NCI-H526 (cell line): ENCODE data around the gene MED12L.

Source experiments
- DNase-seq, 2 experiments: peaks; one replicate each; lab custom pipeline; 2025; lab: John Stamatoyannopoulos, UW

MED12L gene

DNA sequence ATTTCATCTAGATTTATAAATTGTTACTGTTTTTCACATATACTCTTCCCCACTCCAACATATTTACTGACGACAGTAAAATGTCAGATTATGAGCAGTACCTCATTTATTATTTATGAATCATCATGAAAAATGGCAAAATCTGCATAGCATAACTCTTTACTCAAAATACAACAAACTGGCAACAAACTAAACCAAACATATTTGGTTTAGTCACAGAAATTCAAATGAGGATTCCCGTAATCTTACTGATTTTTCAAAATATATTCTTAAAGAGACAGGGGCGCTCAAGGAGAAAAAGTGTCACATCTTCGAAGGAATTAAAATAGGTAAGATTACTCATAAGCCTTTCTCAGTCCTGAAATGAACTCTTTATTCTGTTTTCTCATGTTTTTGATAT is 234.2 kb downstream of the MED12L start:
- DNase-seq: no peak

DNA sequence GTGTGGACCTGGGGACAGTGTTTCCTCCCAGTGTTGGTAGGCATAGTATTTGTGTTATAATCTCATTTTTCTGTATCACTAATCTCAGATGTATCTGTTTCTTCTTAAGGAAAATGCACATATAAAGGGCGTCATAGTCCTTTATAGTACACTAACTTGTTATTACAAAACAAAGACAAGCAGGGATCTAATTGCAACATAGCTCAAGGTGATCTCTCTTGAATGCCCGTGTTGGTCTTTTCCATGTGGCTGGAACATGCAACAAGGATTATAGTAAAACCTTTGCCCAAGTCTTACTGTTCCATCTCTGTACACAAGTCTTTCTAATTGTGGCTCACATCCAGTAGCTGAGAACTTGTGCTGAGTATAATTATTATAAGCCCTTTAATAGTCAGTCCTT is 234.7 kb downstream of the MED12L start:
- DNase-seq: no peak

DNA sequence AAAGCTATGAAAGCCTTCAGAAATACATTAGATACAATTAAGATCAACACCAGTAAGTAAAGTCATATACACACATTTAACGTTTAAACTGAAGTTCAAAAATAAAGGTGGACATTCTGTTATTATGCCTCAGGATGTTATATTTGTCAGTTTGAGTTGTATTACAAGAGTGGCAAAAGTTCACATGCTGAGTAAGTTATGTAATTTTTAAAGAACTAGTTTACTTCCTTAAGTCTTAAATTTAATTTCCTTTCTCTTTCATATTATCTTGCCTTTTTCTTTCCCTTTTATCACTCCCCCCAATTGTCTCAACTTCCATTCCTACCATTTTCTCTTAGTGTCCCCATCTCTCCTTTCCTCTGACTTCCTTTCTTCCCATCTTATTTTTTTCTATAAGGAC is 236.1 kb downstream of the MED12L start:
- DNase-seq: no peak

DNA sequence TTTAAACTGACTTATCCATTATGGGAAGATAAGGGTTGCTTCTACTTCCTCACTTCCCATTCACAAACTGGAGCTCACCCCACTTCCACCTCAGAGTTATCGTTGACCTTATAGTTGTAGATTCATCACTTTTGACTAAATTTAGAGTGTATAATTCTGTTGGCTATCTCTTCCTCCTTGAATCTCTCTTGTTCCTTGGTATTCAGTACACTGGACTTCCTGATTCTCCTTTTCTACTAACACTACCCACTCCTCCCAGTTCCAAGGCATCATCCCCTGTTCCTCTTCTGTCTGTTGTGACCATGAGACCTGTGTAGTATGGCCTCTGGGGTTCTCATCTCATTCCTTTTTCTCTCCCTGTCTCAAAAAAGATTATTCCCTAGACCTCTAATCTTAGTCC is 237.0 kb downstream of the MED12L start:
- no peak for DNase-seq

DNA sequence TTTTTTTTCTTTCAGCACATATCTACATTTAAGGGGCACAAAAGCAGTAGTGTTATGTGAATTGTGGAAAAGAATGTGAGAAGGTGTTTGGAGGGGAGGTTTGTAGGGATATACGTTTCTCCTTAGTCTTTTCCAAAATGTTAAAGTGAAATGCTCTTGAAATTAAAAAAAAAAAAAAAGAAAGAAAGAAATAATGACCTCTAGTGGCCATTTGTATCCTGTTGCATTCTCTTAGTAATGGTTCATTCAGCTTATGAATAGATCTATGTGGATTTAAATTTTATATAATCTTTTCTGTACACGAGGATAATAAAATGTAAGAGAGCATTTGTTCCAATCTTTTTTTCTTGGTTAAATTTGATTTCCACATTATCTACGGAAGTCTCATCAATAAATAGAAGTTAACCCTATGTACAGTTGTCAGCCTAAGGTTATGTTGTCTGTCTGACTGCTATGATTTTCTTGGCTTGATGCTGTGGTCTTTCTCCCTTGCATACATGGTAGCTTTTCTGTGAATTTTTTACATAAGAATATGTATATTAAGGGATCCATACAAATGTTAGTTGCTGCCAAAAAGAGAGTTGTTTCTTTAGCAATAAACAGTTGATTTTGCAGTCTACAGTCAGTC is 242.2 kb downstream of the MED12L start:
- DNase-seq: peak in 1 of 2 experiments; percentile 36

DNA sequence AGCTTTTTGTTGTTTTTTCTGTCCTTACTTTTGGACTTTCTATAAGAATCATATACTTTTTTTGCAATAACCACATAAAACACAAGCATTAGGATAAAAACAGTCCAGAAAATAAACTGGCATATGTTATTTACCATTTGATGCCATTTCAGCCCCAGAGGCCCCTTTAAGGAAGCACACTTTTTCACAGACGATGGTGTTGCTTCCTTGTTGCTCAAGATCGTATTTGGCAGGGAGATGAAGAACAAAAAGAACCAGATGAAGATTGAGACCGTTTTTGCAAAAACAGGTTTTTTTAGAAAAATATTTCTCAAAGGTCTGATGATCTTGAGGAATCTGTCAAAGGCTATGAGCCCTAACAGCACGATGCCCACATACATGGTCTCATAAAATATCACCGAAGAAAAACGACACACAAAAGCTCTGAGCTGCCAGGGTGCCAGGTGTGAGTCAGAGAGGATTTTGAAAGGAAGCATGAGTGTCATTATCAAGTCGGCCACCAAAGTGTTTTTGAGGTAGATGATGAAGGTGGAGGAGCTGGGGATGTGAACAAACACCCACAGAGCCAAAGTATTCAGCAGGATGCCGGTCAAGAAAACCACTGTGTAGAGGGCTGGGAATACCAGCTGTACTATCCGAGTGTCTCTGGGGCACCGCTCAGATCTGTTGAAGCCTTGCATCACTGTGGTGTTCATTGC is 243.0 kb downstream of the MED12L start:
- no peak for DNase-seq

DNA sequence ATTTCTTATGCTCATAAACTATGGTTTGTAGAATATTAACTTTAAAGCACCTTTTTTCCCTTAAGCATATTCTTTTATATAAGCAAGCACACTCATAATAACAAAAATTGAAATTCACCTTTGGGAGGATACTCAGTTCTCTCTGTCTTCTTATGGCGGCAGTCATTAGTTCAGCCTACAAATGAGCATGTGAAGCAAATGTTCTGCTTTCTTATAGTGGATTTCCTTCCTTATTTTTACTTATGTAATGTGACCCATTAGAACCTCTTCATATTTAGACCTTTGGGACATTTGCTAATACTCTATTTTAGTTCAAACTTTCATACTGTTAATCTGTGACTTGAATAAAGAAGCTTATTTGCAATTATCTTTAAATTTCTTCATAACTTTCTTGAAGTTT is 243.9 kb downstream of the MED12L start, which contains the start of gene P2RY13:
Gene P2RY13, minus strand, starts transcription at position 187 of the 400 bp plus-strand sequence. Its CDS starts 21 bp downstream, at position 166.
- no peak for DNase-seq

DNA sequence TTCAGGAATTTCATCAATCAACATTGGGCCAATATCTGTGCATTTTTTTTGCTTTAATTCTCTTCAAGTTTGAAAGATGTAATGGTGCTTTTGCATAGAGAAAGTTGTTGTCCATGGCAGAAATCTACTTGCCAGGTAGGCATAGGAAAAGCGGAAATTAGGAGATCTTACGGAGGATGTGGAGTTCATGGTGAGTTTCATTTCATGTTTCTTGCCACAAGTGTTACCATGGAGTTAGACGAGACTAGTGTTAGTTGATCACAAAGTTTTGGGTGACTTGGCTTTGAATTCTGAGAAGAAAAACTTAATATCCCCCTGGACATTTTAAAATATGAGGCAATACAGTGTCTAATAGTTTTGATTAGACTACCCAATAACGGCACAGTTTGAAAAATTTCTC is 244.9 kb downstream of the MED12L start:
- no peak for DNase-seq

DNA sequence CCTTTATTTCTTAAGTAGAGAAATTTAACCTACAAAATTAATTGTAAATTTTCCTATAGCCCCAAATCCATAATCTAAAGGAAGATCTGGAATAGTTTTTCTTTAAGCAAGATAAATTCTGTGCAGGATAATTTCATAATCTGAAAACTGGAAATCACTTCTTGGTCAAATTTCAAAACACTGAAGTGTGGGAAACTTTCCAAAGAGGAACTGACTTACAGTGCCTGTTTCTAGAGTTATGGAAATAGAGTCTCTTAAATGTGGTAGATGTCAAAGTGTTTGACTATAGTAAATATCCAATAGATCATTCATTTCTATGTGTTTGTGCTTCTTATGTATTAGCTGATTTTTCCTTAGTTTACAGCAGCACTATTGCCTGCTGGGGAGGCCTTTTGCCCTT is 245.4 kb downstream of the MED12L start:
- no peak for DNase-seq

DNA sequence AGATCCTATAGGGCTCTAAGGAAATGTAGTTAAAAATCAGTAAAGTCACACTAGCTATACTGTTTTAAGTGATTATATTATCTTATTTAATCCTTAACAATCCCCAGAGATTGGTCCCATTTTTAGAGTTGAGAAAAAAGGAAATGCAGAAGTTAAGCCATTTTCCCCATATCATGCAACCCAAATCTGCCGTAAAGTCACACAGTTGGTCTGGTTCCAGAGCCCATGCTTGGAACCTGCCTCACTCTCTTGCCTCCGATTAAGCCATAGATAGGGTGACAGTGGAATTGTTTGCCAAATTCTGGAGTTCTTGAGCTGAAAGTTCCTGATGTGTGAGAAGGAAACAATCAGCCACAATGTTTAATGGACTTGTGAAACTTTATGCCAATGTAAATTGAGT is 246.2 kb downstream of the MED12L start:
- no peak for DNase-seq

DNA sequence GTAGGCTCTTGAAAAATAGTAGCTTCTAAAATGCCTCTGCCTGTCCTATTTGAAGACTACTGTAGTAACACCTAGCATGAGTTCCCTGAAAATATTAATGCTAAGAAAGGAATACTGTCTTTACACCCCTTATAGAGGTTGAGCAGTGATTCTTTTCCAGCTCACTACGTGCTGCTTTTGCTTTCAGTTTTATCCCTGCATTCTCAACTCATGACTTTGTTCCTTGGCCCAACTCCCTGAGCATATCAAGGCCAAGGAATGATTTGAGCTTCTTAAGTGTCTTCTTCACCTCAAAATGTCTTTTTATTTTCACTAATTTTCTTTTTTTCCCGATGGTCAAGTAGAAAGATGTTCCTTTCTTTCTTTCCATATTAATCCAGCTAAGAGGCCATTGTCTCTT is 260.4 kb downstream of the MED12L start:
- no peak for DNase-seq

DNA sequence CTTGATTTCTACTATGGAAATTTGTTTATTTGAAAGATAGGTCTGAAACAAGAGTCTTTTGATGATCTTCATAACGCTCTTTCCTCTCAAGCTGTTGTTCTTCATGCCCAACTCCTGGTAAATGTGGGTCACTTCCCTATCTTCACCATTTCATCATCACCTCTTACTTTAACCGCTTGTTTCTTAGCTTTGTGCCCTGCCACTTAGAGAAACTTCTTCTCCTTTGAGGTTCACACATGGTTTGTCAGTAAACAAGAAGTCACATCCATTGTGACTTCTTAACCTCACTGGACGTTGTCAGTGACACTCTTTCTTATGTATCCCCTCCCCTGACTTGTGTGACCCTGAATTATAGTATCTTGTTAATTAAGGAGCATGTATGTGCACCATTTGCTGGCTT is 260.8 kb downstream of the MED12L start:
- no peak for DNase-seq

DNA sequence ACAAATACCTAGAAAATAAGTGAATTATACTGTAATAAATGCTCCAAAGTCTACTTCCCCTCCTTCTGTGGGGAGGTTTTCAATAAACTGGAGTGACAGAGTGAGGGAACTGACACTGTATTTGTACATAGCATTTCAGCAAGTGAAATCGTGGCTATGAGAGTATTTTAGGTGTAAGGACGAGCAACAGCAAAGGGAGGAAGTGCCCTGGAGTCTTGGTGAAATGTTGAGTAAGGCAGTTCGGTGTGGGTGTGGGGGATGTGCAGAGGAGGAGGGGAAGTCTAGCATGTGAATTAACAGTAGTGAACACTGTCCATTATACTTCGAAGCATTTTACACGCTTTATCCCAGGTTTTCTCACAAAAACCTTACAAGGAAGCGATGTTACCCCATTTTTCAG is 262.0 kb downstream of the MED12L start:
- DNase-seq: no peak

DNA sequence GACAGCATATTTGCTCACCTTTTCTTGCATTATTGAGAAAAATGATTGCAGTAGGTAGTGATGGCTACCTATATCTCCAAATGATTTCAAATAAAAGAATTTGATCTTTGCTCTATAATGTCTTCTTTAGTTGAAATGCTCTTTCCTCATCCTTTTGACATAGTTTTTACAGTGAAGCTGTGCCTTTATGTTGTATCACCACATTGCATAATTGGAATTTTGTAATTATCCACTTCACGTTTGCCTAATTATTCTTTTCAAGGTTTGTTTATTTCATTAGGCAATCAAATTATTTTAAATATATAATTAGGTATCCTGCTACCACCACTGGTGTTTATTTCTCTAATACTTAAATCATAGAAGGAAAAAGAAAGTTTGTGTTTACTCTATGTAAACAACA is 265.2 kb downstream of the MED12L start:
- DNase-seq: no peak

DNA sequence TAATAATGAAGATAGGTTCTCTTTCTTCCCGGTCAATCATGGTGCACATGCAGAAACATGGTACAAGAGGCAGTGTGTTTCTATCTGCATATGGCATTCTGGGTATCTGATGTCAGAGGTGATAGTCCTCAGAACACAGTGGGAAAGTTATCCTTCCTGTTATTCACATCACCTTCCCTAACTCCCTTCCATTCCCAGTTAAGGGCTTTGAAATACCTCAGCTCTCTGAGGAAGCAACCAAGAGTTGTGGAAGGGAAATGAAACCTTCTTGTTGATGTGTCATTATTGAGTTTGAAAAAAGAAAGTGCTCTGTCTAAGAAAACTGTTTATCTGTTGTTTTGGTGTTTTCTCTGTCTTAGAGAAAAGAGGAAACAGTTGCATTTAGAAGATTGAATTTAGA is 265.8 kb downstream of the MED12L start:
- no peak for DNase-seq

DNA sequence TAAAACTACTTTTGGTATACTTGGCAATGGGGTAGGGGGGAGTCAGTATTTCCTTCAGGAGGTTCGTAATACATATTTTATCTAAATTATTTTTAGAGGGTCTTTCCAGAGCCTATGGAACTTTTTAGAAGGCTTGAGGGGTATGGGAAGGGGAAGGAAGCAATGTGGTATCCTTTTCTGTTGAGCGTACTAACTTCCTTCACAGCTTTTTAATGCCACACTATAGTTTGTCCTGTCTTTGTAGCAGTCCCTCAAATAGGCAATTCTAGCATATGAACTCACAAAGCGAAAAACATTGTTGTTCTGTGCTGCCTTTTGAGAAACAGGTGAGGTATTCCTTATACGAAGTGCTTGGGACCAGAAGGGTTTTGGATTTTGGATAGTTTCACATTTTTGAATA is 266.2 kb downstream of the MED12L start:
- DNase-seq: no peak

DNA sequence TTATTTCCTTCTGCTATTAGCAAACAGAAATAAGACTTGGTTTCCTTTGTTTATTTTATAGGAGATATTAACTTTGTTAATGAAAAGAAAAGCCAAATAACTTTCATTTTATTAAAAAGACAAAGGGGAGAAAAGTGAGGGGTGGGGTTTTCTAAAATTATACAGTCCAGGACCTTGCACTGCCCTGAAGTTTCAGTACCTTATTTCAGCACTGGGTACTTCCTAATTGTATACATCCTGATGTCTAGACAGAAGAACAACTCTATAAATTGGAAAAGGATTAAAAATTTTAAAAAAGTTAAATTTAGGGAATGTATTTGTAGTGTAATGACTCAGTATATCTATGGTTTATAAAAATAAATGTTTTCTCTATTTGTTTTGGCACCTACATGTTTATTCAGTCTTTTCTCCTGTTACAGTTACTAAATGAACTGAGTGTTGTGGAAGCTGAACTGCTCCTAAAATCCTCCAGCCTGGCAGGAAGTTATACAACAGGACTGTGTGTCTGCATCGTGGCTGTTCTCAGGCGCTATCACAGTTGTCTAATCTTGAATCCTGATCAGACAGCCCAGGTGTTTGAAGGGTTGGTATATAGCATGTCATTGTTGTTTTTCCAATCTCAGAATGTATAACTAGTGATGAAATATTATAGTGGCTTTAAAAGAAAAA is 271.5 kb downstream of the MED12L start:
- peak in 1 of 2 experiments; percentile 36 for DNase-seq

DNA sequence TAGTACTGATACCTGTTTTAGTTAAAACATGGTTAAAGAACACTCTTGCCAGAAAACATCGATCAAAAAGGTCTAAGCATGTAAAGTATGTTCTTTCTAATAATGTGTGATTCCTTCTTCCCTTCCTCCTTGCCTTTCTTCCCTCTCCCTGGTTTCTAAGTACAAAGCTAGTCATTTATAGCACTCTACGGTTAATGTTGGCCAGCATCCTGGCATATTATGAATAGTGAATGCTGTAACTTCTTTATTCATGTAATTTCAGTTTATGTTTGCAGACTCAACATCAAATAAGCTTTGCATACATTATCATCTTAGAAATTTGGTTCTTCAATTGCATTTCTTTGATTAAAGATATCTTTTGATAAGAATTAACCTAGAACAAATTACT is 272.0 kb downstream of the MED12L start:
- DNase-seq: peak; percentile 32 to 37

DNA sequence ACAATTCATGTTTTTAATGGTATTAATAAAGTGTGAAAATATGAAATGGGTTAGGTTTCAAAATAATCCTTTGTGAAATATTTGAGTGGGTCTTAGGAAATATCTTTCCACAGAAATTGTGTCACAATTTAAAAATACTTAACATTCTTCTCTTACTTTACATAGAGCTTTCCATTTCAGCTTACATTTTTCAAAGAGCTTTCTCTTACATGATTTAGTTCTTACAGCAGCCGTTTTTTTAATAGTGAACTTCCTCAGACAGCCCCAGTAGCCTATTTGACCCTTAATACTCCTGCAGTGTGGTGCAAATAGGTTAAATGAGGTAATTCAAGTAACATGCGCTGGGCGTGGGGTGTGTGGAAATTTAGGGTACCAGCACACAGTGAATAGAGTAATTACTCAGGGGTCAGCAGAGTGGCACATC is 277.3 kb downstream of the MED12L start:
- DNase-seq: no peak

DNA sequence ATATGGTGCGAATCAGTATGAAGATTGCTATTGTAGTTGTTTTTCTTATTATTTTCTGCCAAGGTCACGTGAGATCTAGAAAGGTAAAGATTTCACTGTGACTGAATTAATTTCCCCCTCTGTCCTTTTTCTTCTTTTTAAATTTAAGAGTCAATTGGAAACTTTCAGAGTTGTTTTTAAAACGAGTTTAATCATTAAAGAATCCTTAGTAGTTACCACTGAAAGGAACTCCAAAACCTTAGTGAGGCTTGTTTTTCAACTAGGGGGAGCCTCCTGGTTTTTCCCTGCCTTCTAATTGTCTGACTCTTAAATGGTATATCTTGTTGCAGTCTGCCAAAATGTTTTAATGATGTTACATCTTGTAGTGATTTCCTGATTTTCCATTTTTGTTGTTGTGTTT is 281.5 kb downstream of the MED12L start:
- DNase-seq: no peak

DNA sequence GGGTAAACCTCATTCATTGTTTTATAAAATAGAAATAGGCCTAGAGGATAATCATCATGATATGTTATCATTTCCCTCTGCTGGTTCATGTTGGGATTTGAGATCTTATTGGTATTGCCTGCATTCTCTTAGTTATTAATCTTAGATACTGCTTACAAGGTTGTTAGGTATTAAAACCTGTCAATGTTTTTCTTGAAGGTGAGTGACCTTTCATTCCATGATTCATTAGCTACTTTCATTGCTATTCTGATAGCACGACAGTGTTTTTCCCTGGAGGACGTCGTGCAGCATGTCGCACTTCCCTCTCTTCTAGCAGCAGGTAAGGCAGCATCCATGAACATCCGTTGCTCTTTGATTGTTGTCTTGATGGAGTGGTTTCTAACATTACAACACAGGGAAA is 282.0 kb downstream of the MED12L start:
- no peak for DNase-seq

DNA sequence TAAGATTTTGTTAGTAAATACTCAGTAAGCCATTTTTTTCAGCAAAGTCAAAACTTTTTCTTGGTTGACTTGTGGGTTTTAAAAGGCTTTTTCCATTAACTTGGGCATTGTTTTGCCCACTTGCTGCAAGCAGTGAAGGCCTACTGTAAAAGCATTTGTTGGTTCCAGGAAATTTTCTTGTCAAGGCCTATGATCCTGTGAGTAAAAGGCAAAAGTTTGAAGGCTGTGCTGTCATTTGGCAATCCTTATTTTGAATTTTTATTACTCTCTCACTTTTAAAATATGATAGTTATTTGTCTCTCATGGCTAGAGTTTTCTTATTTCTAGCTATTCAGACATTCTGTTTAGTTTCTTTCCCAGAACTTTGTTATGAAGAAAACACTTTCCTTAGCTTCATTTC is 286.1 kb downstream of the MED12L start:
- no peak for DNase-seq

DNA sequence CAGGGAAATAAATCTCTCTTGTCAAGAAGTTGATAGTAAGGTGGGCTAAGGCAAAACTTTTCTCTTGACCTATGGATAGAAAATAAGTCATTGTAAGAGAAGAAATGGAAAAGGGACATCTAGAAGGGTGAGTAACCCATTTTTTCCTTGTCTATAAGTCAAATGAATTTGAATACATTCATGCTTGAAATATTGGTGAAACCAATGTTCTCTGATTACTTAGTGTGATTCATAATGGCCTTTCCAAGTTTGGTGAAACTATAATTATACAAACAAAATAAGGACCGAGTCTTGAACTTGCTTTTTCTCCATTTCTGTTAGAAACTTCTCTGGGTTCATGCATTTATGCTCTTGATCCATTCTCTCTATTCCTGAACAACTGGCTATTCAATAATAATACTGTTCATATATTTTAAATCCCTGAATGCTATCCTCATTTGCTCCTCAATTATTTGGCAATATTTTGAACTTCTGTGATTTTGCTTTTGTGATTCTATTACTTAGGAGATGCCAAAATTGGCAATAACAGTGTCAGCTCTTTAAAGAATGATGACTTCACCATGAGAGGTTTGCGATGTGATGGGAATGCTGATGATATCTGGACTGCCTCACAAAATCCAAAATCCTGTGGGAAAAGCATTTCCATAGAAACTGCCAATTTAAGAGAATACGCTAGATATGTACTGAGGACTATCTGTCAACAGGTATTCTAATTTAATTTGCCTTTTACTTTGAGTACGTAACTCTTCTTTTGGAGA is 286.8 kb downstream of the MED12L start:
- DNase-seq: no peak
